Lung (tissue), 12 donors: Measurements from ENCODE around the gene APBA2. TPM values are rescaled to one million over a fixed set of nuclear protein-coding genes. Genes with fewer than 3 reads are reported as not detected.

Experiments
- ATAC-seq: fragments of 200-7000 bp; cut with Tn5 transposase; one replicate; pipeline ENCODE4 v1.9.1; 2020; ENCODE audit warnings: moderate number of reproducible peaks; ENCODE audit not compliant: insufficient read depth, low FRiP score
- DNase-seq, 3 donors: peaks; one replicate each; pipeline ENCODE4 v3.0.0-alpha.2; 2013 to 2017
- H3K27ac ChIP-seq, 2 donors: one replicate each; pipeline ENCODE4 v1.5.1; 2013; ENCODE audit warnings: mild to moderate bottlenecking in 2 of 2, moderate library complexity in 2 of 2, control low read depth in 1 of 2, inconsistent platforms in 1 of 2, low read depth in 1 of 2, low read length in 1 of 2
- H3K27me3 ChIP-seq, 3 donors: one replicate each; pipeline ENCODE4 v1.5.1; 2013; ENCODE audit warnings: low read length in 2 of 3; ENCODE audit not compliant: control insufficient read depth in 3 of 3, insufficient read depth in 3 of 3
- H3K36me3 ChIP-seq, 4 donors: one replicate each; pipeline ENCODE4 v1.5.1; 2013; ENCODE audit warnings: low read length in 4 of 4, mild to moderate bottlenecking in 1 of 4, moderate library complexity in 1 of 4; ENCODE audit not compliant: control insufficient read depth in 4 of 4, insufficient read depth in 4 of 4
- H3K4me1 ChIP-seq, 5 donors: one replicate each; pipeline ENCODE4 v1.5.1; 2013; ENCODE audit warnings: low read length in 5 of 5, mild to moderate bottlenecking in 2 of 5, moderate library complexity in 1 of 5; ENCODE audit not compliant: control insufficient read depth in 5 of 5, insufficient read depth in 5 of 5
- H3K4me3 ChIP-seq: one replicate; pipeline ENCODE4 v1.5.1; 2013; ENCODE audit warnings: mild to moderate bottlenecking, control low read depth, moderate library complexity
- H3K9ac ChIP-seq, 2 donors: one replicate each; pipeline ENCODE4 v1.5.1; 2013; ENCODE audit warnings: low read length in 2 of 2, control low read depth in 1 of 2; ENCODE audit not compliant: insufficient read depth in 1 of 2
- H3K9me3 ChIP-seq, 4 donors: one replicate each; pipeline ENCODE4 v1.5.1; 2013; ENCODE audit warnings: low read length in 3 of 4, mild to moderate bottlenecking in 1 of 4, moderate library complexity in 1 of 4; ENCODE audit not compliant: control insufficient read depth in 4 of 4, insufficient read depth in 3 of 4
- CTCF ChIP-seq: IDR thresholded peaks from 2 replicates; pipeline ENCODE4 v1.5.1; 2012; ENCODE audit warnings: mild to moderate bottlenecking; ENCODE audit errors: control extremely low read depth, extremely low read depth
- WGBS, 2 donors: extraction: QIAGEN DNeasy Blood & Tissue Kit; methylation state at CpG; one replicate each; pipeline ENCODE4 v1.1.7; 2013; 5-methylcytosine and 5-hydroxymethylcytosine counted together
- polyA plus RNA-seq, 2 donors: library from polyadenylated mRNA; stranded (reverse); fragments of 200-250 nt; gene quantifications; one replicate each; pipeline ENCODE4 v1.2.1, GENCODE V29; 2013
- total RNA-seq, 2 donors: library from RNA; depleted of rRNA in 1 of 2; stranded (reverse); fragments of >200 nt in 1 of 2; gene quantifications; one replicate each; pipeline ENCODE4 v1.2.1, GENCODE V29; 2014 to 2021
- donor health status: control.
- donor health status: control.
- donor health status: Bipolar disorder and iron deficiency.
- donor health status: healthy.
- donor health status: DM: yes; HTN: yes; CAD: no.

APBA2 gene
- total and polyA plus RNA-seq, 4 donors, result 1.6 to 18.3 (median 4.5) TPM

GRCh38 chr15:29122506-29122905 lies 236.7 kb downstream of the APBA2 start:
- H3K27ac ChIP-seq, result no peak overlapping the region
- no peak overlapping the region for H3K4me3 ChIP-seq
- ATAC-seq, result no peak
- H3K9ac ChIP-seq, result no peak overlapping the region
- 60 to 76% methylated on average over 12 of the region's 12 CpGs for WGBS, 2 donors
- no peaks in the 10 kb centered on the region for H3K9me3 ChIP-seq
- no peak for DNase-seq
- no peaks in the 10 kb centered on the region for H3K36me3 ChIP-seq
- H3K27me3 ChIP-seq, result no peaks in the 10 kb centered on the region
- no peaks in the 10 kb centered on the region for H3K4me1 ChIP-seq
- TF ChIP-seq CTCF, result no peak

GRCh38 chr15:29123171-29123570 lies 237.4 kb downstream of the APBA2 start:
- Histone ChIP-seq H3K4me3 (no peak overlapping the region), H3K27me3 (no peaks in the 10 kb centered on the region), H3K27ac (no peak overlapping the region), H3K9me3 (no peaks in the 10 kb centered on the region), H3K9ac (no peak overlapping the region), H3K36me3 (no peaks in the 10 kb centered on the region), H3K4me1 (no peaks in the 10 kb centered on the region)
- DNase-seq (no peak), ATAC-seq (no peak)
- no peak for TF ChIP-seq CTCF
- WGBS, 2 donors, result 90 to 93% methylated on average over 18 of the region's 18 CpGs

GRCh38 chr15:29123991-29124390 lies 238.2 kb downstream of the APBA2 start:
- no peak for ATAC-seq
- H3K27ac ChIP-seq, result no peak overlapping the region
- DNase-seq, result no peak
- no peak overlapping the region for H3K9ac ChIP-seq
- H3K36me3 ChIP-seq, result no peaks in the 10 kb centered on the region
- WGBS, 2 donors, result 93 to 94% methylated on average over 9 of the region's 9 CpGs
- no peaks in the 10 kb centered on the region for H3K27me3 ChIP-seq
- H3K4me1 ChIP-seq, result no peaks in the 10 kb centered on the region
- TF ChIP-seq CTCF, result no peak
- no peaks in the 10 kb centered on the region for H3K9me3 ChIP-seq
- H3K4me3 ChIP-seq, result no peak overlapping the region

GRCh38 chr15:29124581-29125381 lies 239.0 kb downstream of the APBA2 start:
- WGBS, 2 donors, result 85 to 86% methylated on average over 22 of the region's 22 CpGs
- Histone ChIP-seq H3K4me3 (no peak overlapping the region), H3K9me3 (no peaks in the 10 kb centered on the region), H3K9ac (no peak overlapping the region), H3K27me3 (no peaks in the 10 kb centered on the region), H3K36me3 (no peaks in the 10 kb centered on the region), H3K27ac (no peak overlapping the region), H3K4me1 (no peaks in the 10 kb centered on the region)
- peak in 2 of 3 donors; percentile 22 to 30 for DNase-seq
- ATAC-seq, result no peak
- no peak for TF ChIP-seq CTCF
